H9 (cell line): ENCODE results near the gene PCLAF. TPM values are rescaled to one million over a fixed set of nuclear protein-coding genes. Genes with fewer than 3 reads are reported as not detected.
A peak's percentile ranks its signal among the peaks of the same experiment; 100 is the strongest.

Experiments used
- DNase-seq: peaks from one replicate; pipeline ENCODE4 v3.0.0-alpha.2; 2017
- H2AFZ ChIP-seq: one replicate; pipeline ENCODE4 v1.6.1; 2013; ENCODE audit warnings: mild to moderate bottlenecking, low read length, control low read depth, moderate library complexity
- H2AK5ac ChIP-seq: 2 replicates; pipeline ENCODE4 v1.6.1; 2013; ENCODE audit warnings: low read length, control low read depth, mixed read lengths; ENCODE audit not compliant: insufficient read length
- H2BK120ac ChIP-seq: one replicate; pipeline ENCODE4 v1.6.1; 2013; ENCODE audit warnings: low read depth, mild to moderate bottlenecking, low read length, control low read depth, inconsistent platforms; ENCODE audit not compliant: poor library complexity, severe bottlenecking
- H2BK12ac ChIP-seq: 2 replicates; pipeline ENCODE4 v1.6.1; 2013; ENCODE audit warnings: low read length, control low read depth, mixed read lengths, low read depth; ENCODE audit not compliant: insufficient read length
- H2BK15ac ChIP-seq: 2 replicates; pipeline ENCODE4 v1.6.1; 2013; ENCODE audit warnings: low read depth, low read length, control low read depth
- H2BK20ac ChIP-seq: one replicate; pipeline ENCODE4 v1.6.1; 2013; ENCODE audit warnings: low read depth, mild to moderate bottlenecking, low read length, control low read depth, inconsistent platforms; ENCODE audit not compliant: poor library complexity, severe bottlenecking
- H2BK5ac ChIP-seq: 2 replicates; pipeline ENCODE4 v1.6.1; 2013; ENCODE audit warnings: low read length, control low read depth, mixed read lengths; ENCODE audit not compliant: insufficient read length
- H3K14ac ChIP-seq: 2 replicates; pipeline ENCODE4 v1.6.1; 2013; ENCODE audit warnings: low read length, control low read depth; ENCODE audit not compliant: insufficient read depth
- H3K18ac ChIP-seq: 2 replicates; pipeline ENCODE4 v1.6.1; 2013; ENCODE audit warnings: low read depth, mild to moderate bottlenecking, mixed read lengths, low read length, control low read depth; ENCODE audit not compliant: insufficient read length
- H3K23ac ChIP-seq: 2 replicates; pipeline ENCODE4 v1.6.1; 2013; ENCODE audit warnings: low read length, control low read depth, mixed read lengths, low read depth; ENCODE audit not compliant: insufficient read length
- H3K23me2 ChIP-seq: 2 replicates; pipeline ENCODE4 v1.6.1; 2013; ENCODE audit warnings: low read depth, mild to moderate bottlenecking, mixed read lengths, low read length, control low read depth; ENCODE audit not compliant: insufficient read length, poor library complexity, severe bottlenecking
- H3K27ac ChIP-seq: 2 replicates; pipeline ENCODE4 v1.5.1; 2013; ENCODE audit warnings: low read length, control low read depth, mixed read lengths, low read depth; ENCODE audit not compliant: insufficient read length
- H3K27me3 ChIP-seq: 2 replicates; pipeline ENCODE4 v1.6.1; 2013; ENCODE audit warnings: low read length, control low read depth, inconsistent platforms; ENCODE audit not compliant: insufficient read depth
- H3K4ac ChIP-seq: 2 replicates; pipeline ENCODE4 v1.6.1; 2013; ENCODE audit warnings: low read depth, mild to moderate bottlenecking, control low read depth, inconsistent platforms, low read length, moderate library complexity
- H3K4me1 ChIP-seq: 2 replicates; pipeline ENCODE4 v1.6.1; 2013; ENCODE audit warnings: low read length, control low read depth, inconsistent platforms; ENCODE audit not compliant: insufficient read depth
- H3K4me2 ChIP-seq: 2 replicates; pipeline ENCODE4 v1.6.1; 2013; ENCODE audit warnings: low read length, control low read depth, mixed read lengths; ENCODE audit not compliant: insufficient read length, insufficient read depth
- H3K56ac ChIP-seq: 2 replicates; pipeline ENCODE4 v1.6.1; 2013; ENCODE audit warnings: low read depth, mild to moderate bottlenecking, mixed read lengths, low read length, control low read depth; ENCODE audit not compliant: insufficient read length
- H3K79me1 ChIP-seq: 2 replicates; pipeline ENCODE4 v1.6.1; 2013; ENCODE audit warnings: low read depth, mild to moderate bottlenecking, moderate library complexity, low read length, control low read depth, inconsistent platforms; ENCODE audit not compliant: insufficient read depth, poor library complexity, severe bottlenecking
- H3K79me2 ChIP-seq: 2 replicates; pipeline ENCODE4 v1.6.1; 2013; ENCODE audit warnings: low read length, control low read depth, inconsistent platforms; ENCODE audit not compliant: insufficient read depth
- H3K9ac ChIP-seq: 2 replicates; pipeline ENCODE4 v1.6.1; 2013; ENCODE audit warnings: low read length, control low read depth, mixed read lengths; ENCODE audit not compliant: insufficient read length; ENCODE audit errors: extremely low read depth
- H3K9me3 ChIP-seq: one replicate; pipeline ENCODE4 v1.6.1; 2013; ENCODE audit warnings: low read depth, low read length, inconsistent platforms; ENCODE audit not compliant: control insufficient read depth
- H3T11ph ChIP-seq: one replicate; pipeline ENCODE4 v1.6.1; 2013; ENCODE audit warnings: mild to moderate bottlenecking, low read length, control low read depth, inconsistent platforms
- H4K20me1 ChIP-seq: one replicate; pipeline ENCODE4 v1.6.1; 2013; ENCODE audit not compliant: control insufficient read depth, insufficient read length, insufficient read depth
- H4K5ac ChIP-seq: 2 replicates; pipeline ENCODE4 v1.6.1; 2013; ENCODE audit warnings: low read depth, mild to moderate bottlenecking, mixed read lengths, low read length, control low read depth; ENCODE audit not compliant: insufficient read length
- H4K8ac ChIP-seq: replicated peaks from 2 replicates; pipeline ENCODE4 v1.6.1; 2013; ENCODE audit warnings: low read length, control low read depth, mixed read lengths, low read depth; ENCODE audit not compliant: insufficient read length
- H4K91ac ChIP-seq: 2 replicates; pipeline ENCODE4 v1.6.1; 2013; ENCODE audit warnings: low read depth, mild to moderate bottlenecking, moderate library complexity, mixed read lengths, low read length, control low read depth; ENCODE audit not compliant: insufficient read length
- H3K27ac Mint-ChIP-seq, 3 experiments: 2 replicates in 2 of 3; 3 replicates in 1 of 3; pipeline ENCODE4 v1.8.0; 2020 to 2021; ENCODE audit warnings: mixed read lengths in 3 of 3, mild to moderate bottlenecking in 1 of 3, moderate library complexity in 1 of 3
- H3K27me3 Mint-ChIP-seq: 2 replicates; pipeline ENCODE4 v1.8.0; 2021; ENCODE audit warnings: low read depth, mild to moderate bottlenecking, moderate library complexity, mixed read lengths
- H3K36me3 Mint-ChIP-seq, 3 experiments: 2 replicates in 2 of 3; 3 replicates in 1 of 3; pipeline ENCODE4 v1.8.0; 2020 to 2021; ENCODE audit warnings: low read depth in 3 of 3, mixed read lengths in 3 of 3; ENCODE audit not compliant: insufficient read depth in 1 of 3
- H3K4me1 Mint-ChIP-seq, 2 experiments: 2 replicates each; pipeline ENCODE4 v1.8.0; 2020; ENCODE audit warnings: mixed read lengths in 2 of 2
- H3K4me3 Mint-ChIP-seq, 2 experiments: 2 replicates in 1 of 2; 3 replicates in 1 of 2; pipeline ENCODE4 v1.8.0; 2020 to 2021; ENCODE audit warnings: mild to moderate bottlenecking in 2 of 2, mixed read lengths in 2 of 2, moderate library complexity in 1 of 2
- H3K9me3 Mint-ChIP-seq, 2 experiments: 2 replicates in 1 of 2; 3 replicates in 1 of 2; pipeline ENCODE4 v1.8.0; 2020; ENCODE audit warnings: mild to moderate bottlenecking in 2 of 2, mixed read lengths in 2 of 2, moderate library complexity in 1 of 2
- CTCF ChIP-seq: fragments of 200-600 bp; sonication (generic); conservative IDR thresholded peaks from 3 replicates; pipeline ENCODE4 v1.8.0; 2021; ENCODE audit warnings: antibody characterized with exemption, mild to moderate bottlenecking
- WGBS: extraction: QIAGEN DNeasy Blood & Tissue Kit; methylation state at CpG from one replicate; pipeline ENCODE4 v1.1.7; 2013; ENCODE audit warnings: missing lambda C conversion rate, low lambda C conversion rate, mixed read lengths; ENCODE audit not compliant: insufficient read length; ENCODE audit errors: extremely low coverage; 5-methylcytosine and 5-hydroxymethylcytosine counted together
- total RNA-seq: library from RNA; stranded (reverse); gene quantifications from 2 replicates; pipeline ENCODE4 v1.2.1, GENCODE V29; 2021

Gene PCLAF
- total RNA-seq, 1 experiment from 2014 or later, result 65.6 TPM

GRCh38 chr15:64389036-64389435 lies 7.8 kb upstream of the PCLAF start:
- no peak for TF ChIP-seq CTCF
- no peaks in the 10 kb centered on the region for H3K27me3 Mint-ChIP-seq
- Histone ChIP-seq H3K56ac (no peak overlapping the region), H4K5ac (no peak overlapping the region), H3K9me3 (no peaks in the 10 kb centered on the region), H3K14ac (no peak overlapping the region), H2BK20ac (no peak overlapping the region), H2BK15ac (no peak overlapping the region), H2BK12ac (no peak overlapping the region), H2AFZ (no peak overlapping the region), H3K4me1 (no peaks in the 10 kb centered on the region), H3T11ph (no peak overlapping the region), H4K8ac (no peak overlapping the region), H3K23ac (no peak overlapping the region), H2BK5ac (no peak overlapping the region), H2AK5ac (no peak overlapping the region), H2BK120ac (no peak overlapping the region), H3K4ac (no peak overlapping the region), H3K79me1 (no peaks in the 10 kb centered on the region), H3K23me2 (no peaks in the 10 kb centered on the region), H3K9ac (no peak overlapping the region), H3K79me2 (no peaks in the 10 kb centered on the region), H3K27ac (no peak overlapping the region), H3K4me2 (no peak overlapping the region), H3K18ac (no peak overlapping the region), H4K91ac (no peak overlapping the region), H3K27me3 (no peaks in the 10 kb centered on the region), H4K20me1 (no peaks in the 10 kb centered on the region)
- H3K4me3 Mint-ChIP-seq, result peak overlapping the region; percentile 93 to 99; a peak in 3 of 5 replicates
- no peak overlapping the region for H3K27ac Mint-ChIP-seq
- peaks cover 3 to 7% (median 5%) of the 10 kb centered on the region in 3 experiments; a peak in 6 of 7 replicates for H3K36me3 Mint-ChIP-seq
- WGBS, result no CpG with 5 or more reads among the region's 5 CpGs
- no peak for DNase-seq
- no peaks in the 10 kb centered on the region; a peak in 1 of 5 replicates for H3K9me3 Mint-ChIP-seq
- H3K4me1 Mint-ChIP-seq, result peaks cover 0 to 8% of the 10 kb centered on the region in 2 experiments; a peak in 2 of 4 replicates
